GM19238 (cell line): ENCODE measurements around the gene B3GNT2.
"Not testable (repeated sequence)": the region's sequence is repeated elsewhere in the genome, so short reads cannot be mapped to it uniquely, and the experiment has no call there.

Source experiments
- DNase-seq: peaks from one replicate; pipeline ENCODE4 v3.0.0; 2011; ENCODE audit warnings: low spot score; ENCODE audit not compliant: insufficient read length

The B3GNT2 gene

GRCh38 chr2:62195421-62196277, at the start of gene B3GNT2:
TSS of gene B3GNT2 (plus strand) at chr2:62196115. CDS start at chr2:62222221, 26,106 bp downstream.
- peak; percentile 72 for DNase-seq

GRCh38 chr2:62146790-62147189, 49.1 kb upstream of the B3GNT2 start:
- DNase-seq, result not testable (repeated sequence)

GRCh38 chr2:62147610-62148301, 48.2 kb upstream of the B3GNT2 start:
- no peak for DNase-seq

DNA sequence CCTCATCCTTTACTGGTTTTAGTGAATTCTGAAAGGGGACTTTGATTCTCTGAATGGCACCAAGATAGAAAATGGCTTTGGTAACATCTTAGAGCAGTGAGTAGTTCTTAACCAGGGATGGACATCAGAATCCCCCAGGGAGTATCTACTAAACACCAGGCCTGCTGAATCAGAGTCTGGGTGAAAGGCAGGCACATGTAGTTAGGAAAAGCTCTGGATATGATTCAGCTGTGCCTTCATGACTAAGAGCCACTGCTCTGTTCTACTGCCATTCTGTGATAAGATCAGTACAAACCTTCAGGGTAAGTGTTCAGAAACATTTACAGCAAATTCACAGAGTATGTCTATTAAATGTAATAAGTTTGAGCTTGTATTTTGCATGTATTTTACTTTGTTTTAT, 46.2 kb upstream of the B3GNT2 start:
- DNase-seq, result no peak

DNA sequence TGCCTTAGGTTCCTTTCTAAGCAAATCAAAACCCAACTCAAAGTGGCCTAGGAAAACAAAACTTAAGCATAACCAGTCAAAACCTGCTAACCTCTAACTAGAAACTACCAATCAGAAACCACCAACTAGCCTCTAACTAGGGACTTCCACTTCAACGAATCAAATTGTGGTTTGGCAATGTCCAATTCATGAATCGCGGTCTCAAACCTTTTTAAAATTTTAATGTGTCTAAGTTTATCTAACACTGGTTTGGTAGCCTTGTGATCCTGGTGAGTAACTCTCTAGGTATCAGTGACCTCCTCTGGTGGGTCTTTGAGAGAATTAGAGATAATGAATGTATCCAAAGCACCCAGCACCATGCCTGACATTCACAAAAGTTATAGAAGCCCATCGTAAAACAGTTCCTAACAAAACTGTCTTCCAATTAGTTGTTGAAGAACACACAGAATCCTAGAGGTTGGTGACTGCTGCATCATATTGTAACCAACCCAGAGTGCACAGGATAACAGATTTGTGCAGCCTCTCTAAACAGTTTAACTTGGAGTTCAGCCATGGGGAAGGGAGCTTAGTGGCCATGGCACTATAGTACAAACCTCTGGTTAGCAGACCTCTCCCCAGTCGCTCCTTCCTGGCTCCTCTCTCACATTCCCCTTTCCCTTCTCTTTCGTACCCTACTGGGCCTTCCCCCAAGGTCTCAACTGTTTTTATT, 45.2 kb upstream of the B3GNT2 start:
- no peak for DNase-seq

DNA sequence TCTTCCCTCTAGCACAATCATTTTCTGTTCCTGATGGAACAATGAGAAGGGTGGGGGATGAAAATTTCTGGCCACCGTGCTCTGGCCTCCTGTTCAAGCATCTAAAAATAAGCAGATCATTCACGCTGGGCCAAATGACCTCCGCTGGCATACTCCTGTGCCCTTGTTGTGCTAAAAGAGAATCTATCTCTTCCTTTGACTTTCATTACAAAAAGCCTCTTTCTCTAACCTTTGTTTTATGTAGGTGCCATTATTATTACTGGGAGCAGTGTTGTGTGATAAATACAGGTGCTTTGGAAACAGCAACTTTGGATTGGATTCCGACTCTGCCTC, 44.6 kb upstream of the B3GNT2 start:
- no peak for DNase-seq

GRCh38 chr2:62152000-62152399, 43.9 kb upstream of the B3GNT2 start:
- no peak for DNase-seq

DNA sequence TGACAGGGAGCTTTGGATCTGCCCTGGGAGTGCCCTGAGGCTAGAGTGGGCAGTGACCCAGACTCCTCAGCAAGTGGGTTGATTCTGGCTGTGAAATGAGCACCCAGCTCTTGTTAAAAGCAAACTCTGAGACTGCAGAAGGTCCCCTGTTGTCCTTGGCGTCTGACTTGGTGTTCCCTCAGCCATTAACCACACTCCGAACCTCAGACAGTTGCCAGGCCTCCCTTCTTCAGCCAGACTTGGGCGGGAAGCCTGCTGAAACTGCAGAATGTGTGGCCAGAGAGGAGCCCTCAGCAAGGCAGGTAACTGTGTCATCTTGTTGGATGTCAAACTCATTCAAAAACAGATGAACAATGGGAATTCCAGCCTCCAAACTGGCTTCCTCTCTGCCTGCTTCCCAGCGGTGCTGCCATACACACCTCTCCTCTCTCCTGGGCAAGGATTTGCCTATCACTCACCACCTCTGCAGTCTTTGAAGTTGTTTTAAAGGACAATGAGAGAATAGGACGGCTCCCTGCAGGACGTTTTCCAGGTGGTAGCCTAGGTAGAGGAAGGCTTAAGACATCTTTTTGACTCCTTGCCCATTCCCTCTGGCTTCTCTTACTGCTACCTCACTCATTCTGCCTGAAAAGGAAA, 38.9 kb upstream of the B3GNT2 start:
- no peak for DNase-seq

GRCh38 chr2:62158444-62159121, 37.3 kb upstream of the B3GNT2 start:
- DNase-seq, result no peak

- DNase-seq, result not testable (repeated sequence)
These were observed 35.2 kb upstream of the B3GNT2 start for GRCh38 chr2:62160691-62161090.

DNA sequence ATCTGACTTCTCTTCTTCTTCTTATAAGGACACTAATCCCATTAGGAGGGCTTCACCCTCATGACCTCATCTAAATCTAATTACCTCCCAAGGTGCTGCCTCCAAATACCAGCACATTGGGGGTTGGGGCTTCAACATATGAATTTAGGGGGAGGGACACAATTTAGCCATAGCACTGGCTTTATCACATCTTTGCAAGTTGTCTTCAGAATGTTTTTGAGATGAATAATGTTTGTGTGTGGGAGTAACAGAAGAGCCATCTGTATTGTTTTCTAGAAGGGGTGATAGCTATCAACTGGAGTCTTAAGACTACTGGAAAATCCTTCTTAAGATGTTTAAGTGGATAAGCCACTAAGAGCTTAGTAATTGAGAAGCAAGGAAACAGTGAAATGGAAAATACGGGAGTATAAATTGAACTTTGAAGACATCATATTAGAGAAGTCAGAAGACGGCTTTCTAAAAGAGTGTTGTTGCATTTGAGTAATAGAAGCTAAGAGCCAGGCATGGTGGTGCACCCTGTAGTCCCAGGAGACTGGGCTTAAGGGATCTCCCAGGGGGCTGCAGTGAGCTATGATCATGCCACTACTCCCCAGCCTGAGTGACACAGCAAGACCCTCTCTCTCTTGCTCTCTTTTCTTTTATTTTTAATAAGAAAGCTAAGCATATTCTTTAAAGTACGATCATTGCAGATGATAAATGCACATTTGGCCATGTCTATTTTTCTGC, 32.6 kb upstream of the B3GNT2 start:
- DNase-seq, result no peak

- no peak for DNase-seq
These were observed 32.1 kb upstream of the B3GNT2 start for GRCh38 chr2:62163834-62164233.

DNA sequence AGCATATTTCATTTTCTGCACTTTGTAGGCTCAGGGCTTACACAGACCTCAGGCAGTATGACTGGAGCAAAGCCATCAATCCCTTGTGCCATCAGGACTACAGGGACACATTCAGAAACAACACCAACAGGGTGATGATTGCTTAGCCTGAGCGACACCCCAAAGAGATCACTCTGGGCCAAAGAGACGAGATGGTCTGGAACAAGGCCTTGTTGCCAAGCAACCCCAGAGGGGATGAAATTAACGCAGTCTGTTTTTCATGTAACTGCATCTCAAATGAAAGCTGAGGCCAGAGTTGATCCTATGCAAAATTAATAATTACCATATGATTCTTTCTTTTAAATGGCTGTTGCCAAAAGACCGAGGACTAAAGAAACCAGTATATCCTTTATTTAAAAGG, 20.2 kb upstream of the B3GNT2 start:
- no peak for DNase-seq

GRCh38 chr2:62176801-62177200, 19.1 kb upstream of the B3GNT2 start:
- no peak for DNase-seq

- DNase-seq, result no peak
These were observed 18.4 kb upstream of the B3GNT2 start for GRCh38 chr2:62177392-62178049.

DNA sequence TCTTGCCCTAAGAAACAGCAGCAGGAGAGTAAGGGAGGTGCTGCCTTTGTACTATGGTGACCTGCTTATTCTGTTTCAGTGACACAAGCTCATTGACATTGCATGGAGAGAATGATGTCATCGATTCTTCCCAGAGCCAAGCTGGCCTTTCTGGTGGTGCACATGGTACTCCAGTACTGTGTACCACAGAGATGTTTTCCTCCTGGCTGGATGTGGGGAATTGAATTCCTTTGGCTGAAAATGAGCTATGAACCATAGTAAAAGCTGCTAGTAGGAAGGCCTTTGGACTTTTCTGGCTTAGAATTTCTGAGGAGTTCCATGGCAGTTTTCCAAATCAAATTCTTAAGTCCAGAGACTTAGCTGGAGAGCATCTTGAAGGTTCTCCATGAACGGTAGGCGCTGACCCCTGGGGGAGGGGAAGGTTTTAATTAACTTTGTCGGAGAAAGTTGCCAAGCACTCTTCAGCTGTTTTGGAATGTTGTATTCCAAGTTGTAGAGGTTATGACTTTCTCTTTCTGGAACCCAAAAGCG, 17.1 kb upstream of the B3GNT2 start:
- no peak for DNase-seq

- DNase-seq, result no peak
These were observed 14.9 kb upstream of the B3GNT2 start for GRCh38 chr2:62180975-62181374.

- DNase-seq, result no peak
These were observed 14.1 kb upstream of the B3GNT2 start for GRCh38 chr2:62181843-62182242.

GRCh38 chr2:62184512-62185230, 11.2 kb upstream of the B3GNT2 start:
- DNase-seq, result no peak
